Endothelial cell of umbilical vein (primary cell): ENCODE measurements around the gene OCA2. TPM values are rescaled to one million over a fixed set of nuclear protein-coding genes. Genes with fewer than 3 reads are reported as not detected.

ENCODE experiments used
- BruUV-seq: library from RNA; stranded (reverse); fragments of 400-500 nt; replicated peaks from 2 replicates; lab custom pipeline; 2021; lab: Mats Ljungman, UMichigan
- CTCF ChIA-PET: fragments of 300-600, 350-600 bp; sonication (Branson Sonifier 250); formaldehyde crosslinking; loops from one replicate; lab custom pipeline; 2021; ENCODE audit warnings: antibody characterized with exemption, inconsistent platforms; lab: Charles Lee
- POLR2A ChIA-PET: fragments of 300-600, 350-600 bp; sonication (Branson Sonifier 250); formaldehyde crosslinking; loops from one replicate; lab custom pipeline; 2021; ENCODE audit warnings: antibody characterized with exemption, inconsistent platforms; lab: Charles Lee
- DNase-seq: peaks from one replicate; pipeline ENCODE4 v3.0.0-alpha.2; 2011; ENCODE audit warnings: low read depth, low spot score
- FAIRE-seq: peaks from 2 replicates; lab custom pipeline; 2011; peaks lifted over from hg19 to GRCh38; lab: Jason Lieb, UNC
- H2AFZ ChIP-seq: 2 replicates; pipeline ENCODE4 v1.6.0; 2012; ENCODE audit warnings: low read depth, low read length, control low read depth, inconsistent platforms
- H3K27ac ChIP-seq: 2 replicates; pipeline ENCODE4 v1.5.1; 2011; ENCODE audit warnings: low read depth, mild to moderate bottlenecking, control low read depth, low read length, moderate library complexity; ENCODE audit not compliant: insufficient read depth
- H3K27me3 ChIP-seq, 2 experiments: 2 replicates each; pipeline versions ENCODE4 v1.6.0 to v1.6.1; 2011; ENCODE audit warnings: low read length in 2 of 2, mixed read lengths in 1 of 2; ENCODE audit not compliant: control insufficient read depth in 2 of 2, insufficient read depth in 2 of 2
- H3K36me3 ChIP-seq, 2 experiments: 2 replicates in 1 of 2; 3 replicates in 1 of 2; pipeline ENCODE4 v1.5.1; 2011; ENCODE audit warnings: low read length in 2 of 2, mild to moderate bottlenecking in 1 of 2, moderate library complexity in 1 of 2; ENCODE audit not compliant: control insufficient read depth in 2 of 2, insufficient read depth in 2 of 2; ENCODE audit errors: extremely low read depth in 1 of 2
- H3K4me1 ChIP-seq: 3 replicates; pipeline ENCODE4 v1.5.1; 2011; ENCODE audit warnings: mild to moderate bottlenecking, low read length; ENCODE audit not compliant: control insufficient read depth, insufficient read depth; ENCODE audit errors: extremely low read depth
- H3K4me2 ChIP-seq: 2 replicates; pipeline ENCODE4 v1.6.1; 2011; ENCODE audit warnings: low read length, control low read depth, mixed read lengths; ENCODE audit not compliant: insufficient read depth
- H3K4me3 ChIP-seq, 3 experiments: fragments of 200-600 bp in 1 of 3; sonication (generic), shearing (Covaris generic) in 1 of 3; replicated peaks in 1 of 3; 2 replicates each; pipeline ENCODE4 v1.5.1; 2011 to 2016; ENCODE audit warnings: control low read depth in 3 of 3, low read length in 3 of 3, mild to moderate bottlenecking in 2 of 3, inconsistent platforms in 1 of 3, low read depth in 1 of 3, moderate library complexity in 1 of 3; ENCODE audit not compliant: insufficient read depth in 1 of 3
- H3K79me2 ChIP-seq: 2 replicates; pipeline ENCODE4 v1.6.0; 2012; ENCODE audit warnings: low read length, inconsistent platforms; ENCODE audit not compliant: control insufficient read depth, insufficient read depth
- H3K9ac ChIP-seq: replicated peaks from 2 replicates; pipeline ENCODE3; 2011; ENCODE audit warnings: low read length, control low read depth; ENCODE audit not compliant: insufficient read depth; ENCODE audit errors: extremely low read depth
- H3K9me1 ChIP-seq: replicated peaks from 3 replicates; pipeline ENCODE4 v1.6.0; 2011; ENCODE audit warnings: mild to moderate bottlenecking, low read length; ENCODE audit not compliant: control insufficient read depth, insufficient read depth; ENCODE audit errors: extremely low read depth
- H3K9me3 ChIP-seq: replicated peaks from 2 replicates; pipeline ENCODE4 v1.5.1; 2012; ENCODE audit warnings: low read length, inconsistent platforms; ENCODE audit not compliant: control insufficient read depth, insufficient read depth
- H4K20me1 ChIP-seq: replicated peaks from 2 replicates; pipeline ENCODE3; 2011; ENCODE audit warnings: mild to moderate bottlenecking, low read length; ENCODE audit not compliant: control insufficient read depth, insufficient read depth; ENCODE audit errors: extremely low read depth
- EZH2 ChIP-seq: IDR thresholded peaks from 2 replicates; pipeline ENCODE4 v1.6.1; 2012; ENCODE audit warnings: borderline replicate concordance, low read depth, mild to moderate bottlenecking, moderate library complexity, low read length, inconsistent platforms; ENCODE audit not compliant: severe bottlenecking
- FOS ChIP-seq: IDR thresholded peaks from 2 replicates; pipeline ENCODE4 v1.6.1; 2011; ENCODE audit warnings: mild to moderate bottlenecking, low read length, moderate library complexity, borderline replicate concordance; ENCODE audit not compliant: insufficient read depth
- GATA2 ChIP-seq: IDR thresholded peaks from 2 replicates; pipeline ENCODE4 v1.7.0; 2011; ENCODE audit warnings: low read depth, mild to moderate bottlenecking, moderate library complexity, mixed read lengths, low read length; ENCODE audit not compliant: insufficient read length, insufficient read depth
- JUN ChIP-seq: IDR thresholded peaks from 2 replicates; pipeline ENCODE4 v1.6.1; 2011; ENCODE audit warnings: borderline replicate concordance, low read depth; ENCODE audit not compliant: insufficient read length, insufficient read depth
- MYC ChIP-seq: IDR thresholded peaks from one replicate; pipeline ENCODE4 v1.6.1; 2011; ENCODE audit warnings: mild to moderate bottlenecking, low read depth, low read length
- POLR2A ChIP-seq: IDR thresholded peaks from 2 replicates; pipeline ENCODE4 v1.6.1; 2012; ENCODE audit warnings: low read depth, mild to moderate bottlenecking, control low read depth, low read length
- POLR2AphosphoS5 ChIP-seq: IDR thresholded peaks from 2 replicates; pipeline ENCODE4 v1.6.1; 2012; ENCODE audit warnings: low read depth, mild to moderate bottlenecking, control low read depth, low read length, moderate library complexity; ENCODE audit not compliant: insufficient read depth
- dilution Hi-C: fragments of 300-500 bp; cut with MboI; formaldehyde crosslinking; loops from one replicate; pipeline ENCODE4 v1.15.0; 2019; ENCODE audit warnings: low sequenced_read_pairs; ENCODE audit not compliant: extremely low pct_ligation_motif_present
- intact Hi-C: fragments of 100-400 bp; cut with micrococcal nuclease; formaldehyde crosslinking; loops from one replicate; pipeline ENCODE4 v1.10.0; 2022
- polyA plus RNA-seq, 4 experiments: library from polyadenylated mRNA; depleted of rRNA in 3 of 4; stranded (reverse) in 3 of 4; unstranded in 1 of 4; fragments of >200 nt; gene quantifications; 2 replicates each; pipeline versions ENCODE4 v1.2.1 to v1.2.3, GENCODE V29; 2011 to 2012; ENCODE audit warnings: missing spikeins in 1 of 4
- total RNA-seq: library from RNA; stranded (reverse); gene quantifications from 2 replicates; pipeline ENCODE4 v1.2.3, GENCODE V29; 2021
- TF ChIP-seq, protein P1 (sequence below): IDR thresholded peaks from 2 replicates; pipeline ENCODE4 v1.6.1; 2011; ENCODE audit not compliant: insufficient read depth, insufficient read length
- TF ChIP-seq, protein P2 (sequence below), 2 donors: IDR thresholded peaks; 1 replicate in 1 of 2; 2 replicates in 1 of 2; pipeline ENCODE4 v1.5.1; 2011; ENCODE audit warnings: low read length in 2 of 2, mild to moderate bottlenecking in 2 of 2, moderate library complexity in 2 of 2, control low read depth in 1 of 2, inconsistent platforms in 1 of 2, low read depth in 1 of 2; ENCODE audit not compliant: insufficient read depth in 1 of 2; ENCODE audit errors: extremely low read depth in 1 of 2

OCA2 gene
- total and polyA plus RNA-seq, 2 donors (not counting 3 experiments of a cell fraction or from before 2014, with no cell fraction given), result not detected

DNA sequence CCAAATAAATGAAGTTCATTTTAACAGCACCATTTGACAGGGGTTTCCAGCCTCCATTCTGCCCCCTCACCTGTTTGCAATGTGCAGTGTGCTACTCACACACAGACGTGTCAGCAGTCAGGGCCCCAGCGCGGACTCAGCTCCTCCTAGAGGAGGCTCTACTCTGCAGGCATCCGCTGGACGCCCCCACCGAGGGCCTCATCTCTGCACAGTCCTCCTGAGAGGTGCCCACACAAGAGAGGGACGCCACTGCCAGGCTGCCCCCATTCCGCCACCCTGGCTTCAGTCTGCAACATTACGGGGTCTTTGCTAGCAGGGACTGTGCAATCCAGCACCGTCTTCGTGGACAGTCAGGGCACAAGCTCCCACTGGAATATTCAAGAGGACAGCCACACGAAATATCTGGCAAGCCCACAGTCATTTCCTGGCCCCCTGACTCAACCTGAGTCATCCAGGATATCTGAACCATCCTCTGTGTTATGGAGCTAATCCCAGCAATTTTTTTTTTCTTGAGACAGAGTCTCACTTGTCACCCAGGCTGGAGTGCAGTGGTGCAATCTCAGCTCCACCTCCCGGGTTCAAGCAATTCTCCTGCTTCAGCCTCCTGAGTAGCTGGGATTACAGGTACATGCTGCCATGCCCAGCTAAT, 255.0 kb downstream of the OCA2 start:
- BruUV-seq, result no TSS peak
- Histone ChIP-seq H3K4me3 (no peak overlapping the region), H3K27ac (no peak overlapping the region), H3K4me2 (no peak overlapping the region), H3K36me3 (no peaks in the 10 kb centered on the region), H3K9me1 (no peaks in the 10 kb centered on the region), H4K20me1 (no peaks in the 10 kb centered on the region), H3K9me3 (peaks cover 3% of the 10 kb centered on the region), H2AFZ (no peak overlapping the region), H3K4me1 (no peaks in the 10 kb centered on the region), H3K79me2 (no peaks in the 10 kb centered on the region), H3K9ac (no peak overlapping the region), H3K27me3 (no peaks in the 10 kb centered on the region)
- FAIRE-seq, result no peak
- no peak for DNase-seq
- dilution Hi-C loops, result no loop called here
- intact Hi-C loops, result no loop called here
- no peak for TF ChIP-seq JUN
- TF ChIP-seq, protein P1, sequence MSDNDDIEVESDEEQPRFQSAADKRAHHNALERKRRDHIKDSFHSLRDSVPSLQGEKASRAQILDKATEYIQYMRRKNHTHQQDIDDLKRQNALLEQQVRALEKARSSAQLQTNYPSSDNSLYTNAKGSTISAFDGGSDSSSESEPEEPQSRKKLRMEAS, result no peak
- TF ChIP-seq FOS, result no peak
- CTCF ChIA-PET, result no interaction called here
- POLR2A ChIA-PET, result no interaction called here

DNA sequence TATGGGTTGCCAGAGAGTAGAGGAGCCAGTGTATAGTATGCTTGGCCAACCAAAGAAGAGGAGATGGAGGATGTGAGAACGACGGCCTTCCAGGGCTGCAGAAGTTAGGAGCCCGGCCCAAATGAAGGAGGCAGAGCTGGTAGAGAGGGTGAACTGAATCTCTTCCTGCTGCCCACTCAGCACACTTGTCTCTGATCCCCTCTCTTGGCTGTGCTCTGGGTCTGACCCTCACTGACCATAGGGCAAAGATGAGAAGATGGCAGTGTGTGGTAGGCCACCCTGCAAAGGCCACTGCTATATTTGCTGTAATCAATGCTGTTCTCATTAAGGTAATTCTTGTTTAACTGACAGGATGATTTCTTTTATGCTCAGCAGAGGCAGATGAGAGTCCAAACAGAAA, 256.0 kb downstream of the OCA2 start:
- TF ChIP-seq, protein P2, sequence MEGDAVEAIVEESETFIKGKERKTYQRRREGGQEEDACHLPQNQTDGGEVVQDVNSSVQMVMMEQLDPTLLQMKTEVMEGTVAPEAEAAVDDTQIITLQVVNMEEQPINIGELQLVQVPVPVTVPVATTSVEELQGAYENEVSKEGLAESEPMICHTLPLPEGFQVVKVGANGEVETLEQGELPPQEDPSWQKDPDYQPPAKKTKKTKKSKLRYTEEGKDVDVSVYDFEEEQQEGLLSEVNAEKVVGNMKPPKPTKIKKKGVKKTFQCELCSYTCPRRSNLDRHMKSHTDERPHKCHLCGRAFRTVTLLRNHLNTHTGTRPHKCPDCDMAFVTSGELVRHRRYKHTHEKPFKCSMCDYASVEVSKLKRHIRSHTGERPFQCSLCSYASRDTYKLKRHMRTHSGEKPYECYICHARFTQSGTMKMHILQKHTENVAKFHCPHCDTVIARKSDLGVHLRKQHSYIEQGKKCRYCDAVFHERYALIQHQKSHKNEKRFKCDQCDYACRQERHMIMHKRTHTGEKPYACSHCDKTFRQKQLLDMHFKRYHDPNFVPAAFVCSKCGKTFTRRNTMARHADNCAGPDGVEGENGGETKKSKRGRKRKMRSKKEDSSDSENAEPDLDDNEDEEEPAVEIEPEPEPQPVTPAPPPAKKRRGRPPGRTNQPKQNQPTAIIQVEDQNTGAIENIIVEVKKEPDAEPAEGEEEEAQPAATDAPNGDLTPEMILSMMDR (IDR thresholded peaks at IDR 0.05; ENCODE audit: extremely low read depth in 1 of 2, insufficient read depth in 1 of 2, low read depth in 1 of 2, low read length in 2 of 2), result no peak
- TF ChIP-seq, protein P1, result no peak
- no peak for TF ChIP-seq GATA2
- TF ChIP-seq POLR2AphosphoS5, result no peak
- no peak for TF ChIP-seq MYC
- TF ChIP-seq FOS, result no peak
- TF ChIP-seq JUN, result no peak
- no peak for TF ChIP-seq POLR2A
- TF ChIP-seq EZH2, result no peak
- no peaks in the 10 kb centered on the region for H3K36me3 ChIP-seq
- no peaks in the 10 kb centered on the region for H3K79me2 ChIP-seq
- H3K27ac ChIP-seq, result no peak overlapping the region
- H3K9me3 ChIP-seq, result peaks cover 2% of the 10 kb centered on the region
- ChIA-PET POLR2A (no interaction called here), CTCF (no interaction called here)
- BruUV-seq, result no TSS peak
- no peak overlapping the region for H2AFZ ChIP-seq
- DNase-seq (no peak), FAIRE-seq (no peak)
- no peaks in the 10 kb centered on the region for H3K9me1 ChIP-seq
- no peaks in the 10 kb centered on the region for H4K20me1 ChIP-seq
- no peak overlapping the region for H3K4me2 ChIP-seq
- H3K9ac ChIP-seq, result no peak overlapping the region
- H3K4me1 ChIP-seq, result no peaks in the 10 kb centered on the region
- H3K4me3 ChIP-seq, result no peak overlapping the region
- dilution Hi-C loops (no loop called here), intact Hi-C loops (no loop called here)
- H3K27me3 ChIP-seq, result no peaks in the 10 kb centered on the region
